Putamen (tissue), 1 donor: ENCODE data around the gene ACSL1.

Experiments
- DNase-seq: peaks from one replicate; pipeline ENCODE4 v3.0.0-alpha.2; 2016; ENCODE audit warnings: low spot score

ACSL1 gene, protein sequence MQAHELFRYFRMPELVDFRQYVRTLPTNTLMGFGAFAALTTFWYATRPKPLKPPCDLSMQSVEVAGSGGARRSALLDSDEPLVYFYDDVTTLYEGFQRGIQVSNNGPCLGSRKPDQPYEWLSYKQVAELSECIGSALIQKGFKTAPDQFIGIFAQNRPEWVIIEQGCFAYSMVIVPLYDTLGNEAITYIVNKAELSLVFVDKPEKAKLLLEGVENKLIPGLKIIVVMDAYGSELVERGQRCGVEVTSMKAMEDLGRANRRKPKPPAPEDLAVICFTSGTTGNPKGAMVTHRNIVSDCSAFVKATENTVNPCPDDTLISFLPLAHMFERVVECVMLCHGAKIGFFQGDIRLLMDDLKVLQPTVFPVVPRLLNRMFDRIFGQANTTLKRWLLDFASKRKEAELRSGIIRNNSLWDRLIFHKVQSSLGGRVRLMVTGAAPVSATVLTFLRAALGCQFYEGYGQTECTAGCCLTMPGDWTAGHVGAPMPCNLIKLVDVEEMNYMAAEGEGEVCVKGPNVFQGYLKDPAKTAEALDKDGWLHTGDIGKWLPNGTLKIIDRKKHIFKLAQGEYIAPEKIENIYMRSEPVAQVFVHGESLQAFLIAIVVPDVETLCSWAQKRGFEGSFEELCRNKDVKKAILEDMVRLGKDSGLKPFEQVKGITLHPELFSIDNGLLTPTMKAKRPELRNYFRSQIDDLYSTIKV

DNA sequence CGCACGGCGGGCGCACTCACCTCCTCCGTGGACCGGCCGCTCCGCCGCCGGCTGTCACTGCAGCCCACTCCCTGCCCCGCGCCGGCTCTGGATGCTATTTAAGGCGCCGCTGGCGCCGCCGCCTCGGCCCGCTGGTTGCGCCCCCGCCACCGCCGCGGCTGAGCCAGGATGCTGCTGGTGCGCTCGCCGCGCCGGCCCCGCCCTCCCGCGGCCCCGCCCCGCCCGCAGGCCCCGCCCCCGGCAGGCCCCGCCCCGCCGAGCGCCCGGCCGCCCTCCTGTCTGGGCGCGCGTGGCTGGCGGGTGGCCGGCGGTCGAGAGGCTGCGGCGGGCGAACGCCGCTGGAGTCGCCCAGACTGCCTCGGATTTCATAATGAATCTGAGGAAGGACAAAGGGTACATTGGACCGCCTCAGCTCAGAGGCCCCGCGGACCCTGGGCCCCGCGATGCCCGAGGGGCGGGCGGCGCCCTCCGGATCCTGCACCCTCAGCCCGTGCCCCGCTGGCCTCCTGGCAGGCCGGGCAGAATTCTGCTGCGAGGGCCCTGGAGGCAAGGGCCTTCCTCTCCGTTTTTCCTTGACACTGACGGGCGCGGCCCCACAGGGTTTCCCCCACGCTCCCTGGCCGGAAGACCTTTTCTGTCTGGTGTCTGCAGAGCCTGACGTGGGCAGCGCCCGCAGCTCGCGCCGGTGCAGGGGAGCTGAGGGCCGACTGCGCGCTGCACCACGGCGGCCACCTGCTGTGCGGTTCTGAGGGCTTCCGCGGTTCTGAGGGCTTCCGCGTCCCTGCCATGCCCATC, at the start of gene ACSL1:
Gene ACSL1, minus strand, starts transcription at position 73 of the 795 bp plus-strand sequence. CDS start 22,454 bp downstream, outside the sequence.
- peak; percentile 85 for DNase-seq

DNA sequence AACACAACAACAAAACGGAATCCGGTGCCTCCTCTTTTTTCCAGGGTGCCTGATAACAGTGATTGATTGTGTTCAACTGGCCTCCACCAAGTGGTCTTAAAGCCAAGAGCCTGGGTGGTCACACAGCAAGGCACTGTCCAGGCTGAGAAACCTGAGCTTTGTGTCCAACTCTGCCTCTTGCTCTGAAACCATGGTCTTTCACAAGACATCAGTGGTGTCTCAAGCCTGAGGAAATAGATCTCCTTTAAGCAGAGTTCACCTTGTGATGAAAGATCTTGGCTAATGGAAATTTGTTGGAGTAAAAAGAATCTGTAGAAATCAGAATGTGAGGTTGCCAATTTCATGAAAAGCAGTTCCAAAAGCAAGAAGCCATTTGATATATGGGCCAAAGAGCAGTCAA, 47.3 kb upstream of the ACSL1 start:
- DNase-seq = no peak

DNA sequence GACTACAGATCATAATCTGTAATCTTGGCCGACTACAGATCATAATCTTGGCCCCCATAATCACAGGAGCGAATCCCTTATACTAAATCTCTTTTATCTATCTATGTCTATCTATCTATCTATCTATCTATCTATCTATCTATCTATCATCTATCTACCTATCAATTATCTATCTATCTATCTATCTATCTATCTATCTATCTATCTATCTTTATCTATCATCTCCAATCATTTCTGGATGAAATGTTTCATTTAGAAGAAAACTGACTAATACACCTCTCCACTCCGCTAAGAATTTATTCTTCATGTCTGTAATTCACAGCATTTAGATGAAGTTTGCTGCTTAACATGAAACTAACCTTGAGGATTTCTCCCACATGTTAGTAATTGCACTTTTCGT, 45.0 kb upstream of the ACSL1 start:
- no peak for DNase-seq

DNA sequence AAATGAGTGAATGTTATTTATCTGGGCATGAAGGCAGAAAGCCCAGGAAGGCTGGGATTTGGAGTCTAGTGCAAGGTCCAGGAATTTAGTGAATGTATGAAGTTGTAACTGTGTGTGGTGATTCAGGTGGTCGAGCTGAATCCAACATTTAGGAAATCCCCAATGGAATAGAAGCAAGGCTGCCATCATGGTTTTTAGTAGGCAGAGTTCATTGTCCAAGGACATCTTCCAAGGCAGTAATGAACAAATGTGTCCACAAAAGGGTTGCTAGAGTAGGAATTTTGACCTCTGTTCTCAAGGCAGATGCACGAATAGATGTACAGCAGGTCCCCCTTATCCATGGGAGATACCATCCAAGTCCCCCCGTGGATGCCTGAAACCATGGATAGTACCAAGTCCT, 42.9 kb upstream of the ACSL1 start:
- DNase-seq = no peak

DNA sequence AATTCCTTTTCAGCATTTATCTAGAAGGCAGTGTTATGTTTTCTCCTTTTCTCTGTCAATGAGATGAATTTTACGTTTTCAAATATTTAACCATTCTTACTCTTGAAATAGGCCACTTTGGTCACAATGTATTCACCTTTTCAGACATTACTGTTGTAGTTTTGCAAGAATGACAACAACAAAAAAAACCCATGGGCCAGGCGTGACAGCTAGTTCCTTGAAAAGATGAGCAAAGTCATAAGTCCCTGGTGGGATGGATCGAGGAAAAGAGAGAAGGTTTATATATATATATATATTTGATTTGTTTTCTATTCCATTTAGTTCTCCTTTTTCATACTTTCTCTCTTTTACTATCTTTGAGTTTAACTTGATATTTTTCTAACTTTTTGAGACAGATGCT, 38.1 kb upstream of the ACSL1 start:
- DNase-seq = no peak

DNA sequence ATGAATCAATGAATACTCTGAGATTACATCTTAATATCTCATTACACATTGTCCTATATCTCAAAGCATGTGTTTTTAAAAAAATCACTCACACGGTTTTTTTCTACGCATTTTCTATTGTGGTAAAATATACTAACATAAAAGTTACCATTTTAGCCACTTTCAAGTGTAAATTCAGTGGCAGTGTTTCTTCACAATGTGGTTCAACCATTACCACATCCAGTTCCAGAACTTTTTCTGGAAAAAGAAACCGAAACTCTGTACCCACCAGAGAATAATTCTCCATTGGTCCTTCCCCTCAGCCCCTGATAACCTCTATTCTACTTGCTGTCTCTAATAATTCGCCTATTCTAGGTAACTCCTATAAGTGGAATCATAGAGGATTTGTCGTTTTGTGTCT, 35.3 kb upstream of the ACSL1 start:
- no peak for DNase-seq

DNA sequence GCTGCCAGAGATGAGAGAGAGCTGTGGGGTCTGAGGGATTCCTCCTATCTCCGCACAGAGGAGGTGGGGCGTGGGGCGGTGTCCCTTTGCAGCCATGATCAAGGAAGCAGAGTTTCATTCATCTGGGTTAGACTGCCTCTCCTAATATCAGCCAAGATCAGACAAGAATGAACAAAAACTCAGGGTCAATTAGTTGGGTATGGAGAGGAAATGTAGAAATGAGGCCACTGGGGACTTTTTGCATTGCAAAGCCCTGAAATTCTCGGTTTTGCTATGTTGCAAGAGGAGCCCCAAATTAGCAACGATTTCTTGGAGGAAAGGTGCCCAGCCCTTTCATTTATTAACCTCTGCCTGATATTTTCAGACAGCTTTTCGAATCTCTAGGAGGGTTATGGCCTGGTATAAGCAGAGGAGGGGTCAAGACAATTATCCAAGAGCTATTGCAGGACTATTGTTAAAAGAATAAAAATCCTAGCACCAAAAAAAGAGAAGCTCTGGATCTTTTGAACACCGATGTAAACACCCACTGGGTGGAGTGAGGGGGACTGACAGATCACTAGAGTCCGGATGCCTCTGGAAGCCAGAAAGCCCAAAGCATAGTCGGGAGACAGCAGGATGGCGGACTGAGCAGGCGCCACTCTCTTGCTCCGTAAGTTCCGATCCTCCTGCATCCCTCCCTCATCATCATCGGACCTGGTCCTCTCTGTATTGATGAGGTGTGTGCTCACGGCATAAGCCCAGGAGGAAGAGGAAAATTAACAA, 34.4 kb upstream of the ACSL1 start:
- no peak for DNase-seq

DNA sequence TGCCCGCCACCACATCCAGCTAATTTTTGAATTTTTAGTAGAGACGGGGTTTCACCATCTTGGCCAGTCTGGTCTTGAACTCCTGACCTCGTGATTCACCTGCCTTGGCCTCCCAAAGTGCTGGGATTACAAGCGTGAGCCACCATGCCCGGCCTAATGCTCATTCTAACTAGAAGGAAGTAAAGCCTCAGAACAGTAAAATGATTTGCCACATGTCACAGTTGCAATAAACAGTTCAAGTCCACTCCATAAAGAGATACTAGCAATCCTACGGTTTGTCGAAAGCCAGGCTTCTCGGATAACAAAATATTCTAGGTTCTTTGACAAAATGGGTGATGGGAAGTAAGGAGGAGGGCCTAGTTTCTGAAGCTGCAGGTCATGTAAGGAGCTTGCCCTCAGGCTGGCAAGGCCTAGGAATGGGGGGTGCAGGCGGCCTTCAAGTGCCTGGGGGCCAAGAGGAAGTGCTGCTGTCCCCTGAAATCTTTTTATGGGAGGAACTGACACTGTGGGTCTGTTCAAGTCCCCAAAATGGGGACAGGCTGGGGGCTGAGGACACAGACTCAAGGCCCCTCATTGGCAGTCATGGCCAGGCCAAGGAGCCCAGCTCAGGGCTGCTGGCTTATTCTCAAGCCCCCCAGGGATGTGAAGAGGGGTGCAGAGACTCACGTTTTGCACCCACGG, 31.8 kb upstream of the ACSL1 start:
- DNase-seq = no peak

DNA sequence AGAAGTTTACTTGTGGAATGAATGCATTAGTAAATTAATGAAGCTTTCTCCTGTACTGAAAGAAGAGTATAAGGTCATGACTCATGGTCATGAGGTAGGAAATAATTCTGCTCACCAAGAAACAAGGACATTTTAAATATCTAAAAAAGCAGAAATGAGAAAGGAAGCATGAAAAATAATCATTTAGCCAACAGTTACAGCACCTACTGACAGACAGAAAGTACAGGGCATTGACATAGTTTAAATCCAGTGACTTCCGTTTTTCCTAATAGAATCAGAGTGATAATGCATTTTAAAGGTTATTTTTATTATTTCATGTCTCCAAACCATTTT, 30.5 kb upstream of the ACSL1 start:
- no peak for DNase-seq

DNA sequence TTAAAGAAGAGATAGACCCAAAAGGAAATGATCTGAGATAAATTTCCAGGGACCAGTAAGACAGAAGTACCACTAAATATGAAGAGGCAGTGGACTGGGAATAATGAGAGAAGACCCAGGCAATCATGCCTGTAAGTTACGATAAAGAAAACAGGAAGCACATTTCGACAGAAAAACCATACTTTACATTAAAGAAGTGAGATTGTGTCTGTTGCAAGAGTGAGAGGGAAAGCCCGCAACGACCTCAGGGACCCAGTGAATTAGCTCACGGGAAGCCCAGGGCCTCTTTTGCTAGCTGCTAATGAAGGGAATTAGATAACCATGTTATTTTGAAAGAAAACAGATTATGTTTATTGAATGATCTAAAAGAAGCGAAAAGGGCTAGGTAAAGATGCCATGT, 28.9 kb upstream of the ACSL1 start:
- DNase-seq = no peak

DNA sequence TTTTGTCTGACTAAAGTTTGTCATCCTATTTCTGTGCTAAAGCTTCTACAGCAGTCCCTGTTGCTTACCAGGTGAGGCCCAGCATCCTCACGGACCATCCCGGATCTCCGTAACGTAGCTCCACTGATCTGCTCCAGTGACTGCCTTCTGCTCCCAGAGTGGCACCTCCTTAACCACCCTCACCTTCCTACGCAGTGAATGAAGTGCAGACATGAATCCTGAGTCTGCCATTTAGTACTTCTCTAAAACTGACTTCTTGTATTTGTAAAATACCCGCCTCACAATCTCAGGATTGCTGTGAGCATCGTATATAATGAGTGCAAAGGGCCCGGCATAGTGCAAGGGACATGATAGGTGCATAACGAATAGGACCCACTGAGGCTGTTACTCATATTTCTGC, 27.7 kb upstream of the ACSL1 start:
- DNase-seq = no peak

DNA sequence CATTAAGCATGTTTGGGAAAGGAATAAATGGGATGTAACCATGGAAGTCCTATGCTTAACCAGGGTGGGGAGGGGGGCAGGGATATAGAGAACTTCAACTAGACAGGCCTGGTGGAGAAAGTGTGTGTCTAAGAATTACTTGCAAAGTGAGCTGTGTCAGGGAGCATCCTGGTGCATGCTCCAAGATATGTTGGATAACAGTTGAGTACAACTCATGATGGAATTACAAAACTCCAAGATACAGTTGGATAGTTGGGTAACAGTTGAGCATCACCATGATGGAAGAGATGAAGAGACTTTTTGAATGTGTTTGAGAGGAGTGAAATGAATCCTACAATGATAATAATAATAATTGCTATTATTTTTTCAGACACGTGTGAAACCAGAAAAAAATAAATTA, 26.1 kb upstream of the ACSL1 start:
- DNase-seq = no peak

DNA sequence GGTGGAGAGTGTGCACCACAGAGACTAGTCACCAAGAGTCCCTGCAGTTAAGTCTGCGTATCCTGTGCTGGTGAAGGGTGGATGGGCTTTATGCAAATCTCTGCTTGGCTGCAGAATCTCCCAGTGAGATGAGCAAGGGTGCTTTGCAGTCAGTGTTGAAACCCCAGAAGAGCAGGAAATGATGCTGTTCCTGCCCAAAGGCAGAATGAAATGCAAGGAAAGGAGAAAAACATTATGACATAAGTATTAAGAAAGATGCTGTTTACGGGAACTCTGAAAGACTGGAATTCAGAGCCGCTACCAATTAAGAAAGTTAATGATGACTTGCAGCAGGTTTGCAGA, 25.4 kb upstream of the ACSL1 start:
- DNase-seq = no peak

DNA sequence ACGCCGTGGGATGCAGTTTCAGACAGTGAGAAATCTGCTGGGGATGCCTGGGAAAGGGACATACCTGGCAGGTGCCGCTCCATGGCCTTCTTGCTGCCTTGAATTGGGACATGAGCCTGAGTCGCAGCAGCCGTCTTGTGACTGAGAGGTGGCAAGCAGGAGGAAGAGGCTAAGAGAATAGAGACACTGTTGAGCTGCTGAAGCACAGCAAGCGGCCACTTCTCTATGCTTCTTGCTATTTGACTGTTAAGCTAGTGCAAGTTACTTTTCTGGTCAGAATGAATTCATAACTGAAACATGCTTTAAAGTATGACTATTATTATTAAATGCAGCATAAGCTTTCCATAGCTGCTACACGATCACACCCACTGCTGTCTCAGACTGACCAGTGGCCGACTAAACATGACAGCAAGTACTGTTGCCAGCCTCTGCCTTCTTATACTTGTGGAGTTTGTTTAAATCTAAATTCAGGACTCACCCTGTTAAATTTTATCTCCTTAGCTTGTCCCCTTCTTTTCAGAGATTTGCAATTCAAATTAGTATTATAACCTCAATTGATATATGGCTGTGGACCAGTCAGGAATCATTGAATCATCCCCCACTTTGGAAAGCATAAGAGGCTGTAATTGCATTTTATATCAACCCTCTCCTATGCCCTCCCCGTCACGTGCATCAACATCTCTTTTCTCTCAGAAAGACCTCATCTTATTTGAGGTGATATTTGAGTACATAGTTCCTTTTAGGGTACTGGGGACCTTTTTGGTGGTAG, 24.8 kb upstream of the ACSL1 start:
- no peak for DNase-seq

DNA sequence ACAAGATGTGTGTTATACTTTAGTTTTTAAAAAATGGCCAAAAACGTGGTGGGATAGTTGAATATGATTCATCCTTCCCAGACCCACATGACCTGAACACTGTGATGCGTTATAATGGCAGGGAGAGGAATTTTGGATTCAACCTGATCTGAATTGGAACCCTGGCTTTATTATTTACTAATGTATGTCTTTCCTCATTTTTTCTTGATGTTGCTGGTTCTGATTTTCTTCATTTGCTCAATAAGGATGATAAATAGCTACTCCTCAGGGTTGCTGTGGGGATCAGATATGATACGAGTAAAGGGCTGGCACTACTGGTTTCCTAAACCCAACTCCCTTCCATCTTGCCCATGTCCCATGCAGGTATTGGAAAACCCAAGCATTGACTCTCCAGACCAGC, 24.2 kb upstream of the ACSL1 start:
- DNase-seq = no peak

DNA sequence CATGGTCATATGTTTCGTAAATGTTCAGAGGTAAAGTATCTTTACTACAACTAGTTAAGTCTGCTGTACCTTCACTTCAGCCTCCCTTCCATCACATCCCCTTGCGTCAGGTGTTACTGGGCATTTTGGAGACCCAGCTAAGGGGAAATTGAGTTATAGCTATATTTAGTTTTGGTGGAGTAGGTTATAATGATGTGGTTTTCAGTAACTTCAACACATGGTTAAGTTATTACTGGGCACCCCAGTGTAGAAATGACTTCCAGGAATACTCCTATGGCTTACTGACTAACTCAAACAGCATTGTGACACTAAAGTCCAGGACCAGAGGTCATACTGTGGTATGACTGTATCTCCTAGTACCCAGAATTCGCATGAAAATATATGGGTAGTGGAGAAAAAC, 23.4 kb upstream of the ACSL1 start:
- no peak for DNase-seq

DNA sequence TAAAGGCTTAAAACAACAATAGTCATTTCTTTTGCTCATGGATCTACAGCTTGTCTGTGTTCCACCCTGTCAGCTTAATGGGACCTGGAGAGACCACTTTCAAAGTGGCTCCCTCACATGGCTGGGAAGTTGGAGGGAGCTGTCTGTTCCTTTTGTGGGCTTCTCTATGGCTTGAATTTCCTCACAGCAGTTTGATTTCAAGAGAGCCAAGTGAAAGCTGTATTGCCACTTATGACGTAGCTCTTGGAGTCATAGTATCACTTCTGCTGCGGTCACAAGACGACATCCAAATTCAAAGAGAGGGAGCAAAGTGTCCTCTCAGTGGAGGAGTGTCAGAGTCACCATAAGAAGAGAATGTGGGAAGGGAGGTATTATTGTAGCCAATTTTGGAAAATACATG, 22.7 kb upstream of the ACSL1 start:
- no peak for DNase-seq

DNA sequence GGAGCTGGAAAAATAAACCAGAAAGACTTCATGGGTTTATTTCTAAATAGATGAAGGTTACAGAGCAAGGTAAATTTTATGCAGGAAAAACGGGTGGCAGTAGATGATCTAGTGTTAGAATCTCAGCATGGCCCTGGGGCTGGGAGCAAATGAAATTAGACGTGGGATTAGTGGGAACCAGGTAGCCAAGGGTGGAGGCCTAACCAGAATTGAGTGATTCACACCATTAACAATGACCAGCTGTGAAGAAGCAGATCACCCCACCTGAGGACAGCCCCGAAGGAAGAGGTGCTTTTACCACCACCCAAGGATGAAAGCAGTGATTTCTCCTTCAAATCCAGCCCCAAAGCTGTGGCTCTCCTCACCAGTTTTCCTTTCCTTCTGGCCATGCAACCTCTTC, 20.8 kb upstream of the ACSL1 start:
- no peak for DNase-seq

DNA sequence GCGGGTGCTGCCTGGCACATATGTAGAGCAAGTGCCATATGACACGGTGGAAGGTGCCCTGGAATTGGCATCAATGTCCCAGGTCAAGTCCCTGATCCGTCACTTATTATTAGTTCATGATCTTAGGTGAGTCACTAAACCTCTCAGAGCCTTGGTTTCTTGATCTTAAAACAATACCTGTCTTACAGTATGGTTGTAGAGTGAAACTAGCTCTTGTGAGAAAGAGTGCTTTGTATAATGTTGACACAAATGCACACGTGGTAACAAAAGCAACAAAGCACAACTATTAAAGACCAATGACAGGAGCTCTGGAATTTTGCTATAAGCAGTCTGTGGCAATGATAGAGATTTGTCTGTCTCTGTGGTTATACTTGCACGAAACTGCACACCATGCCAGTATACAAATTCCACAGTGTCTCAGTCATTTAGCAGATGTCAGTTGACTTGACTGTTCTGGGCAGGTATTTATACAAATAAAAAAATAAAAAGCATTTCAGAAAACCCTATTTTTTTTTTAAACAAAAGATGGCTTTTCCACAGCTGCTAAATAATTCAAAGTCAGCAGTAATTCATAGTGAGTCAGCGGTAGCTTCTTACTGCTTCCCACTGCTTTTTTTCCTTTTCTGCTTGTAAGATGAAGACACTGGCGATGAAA, 19.7 kb upstream of the ACSL1 start:
- DNase-seq = no peak

DNA sequence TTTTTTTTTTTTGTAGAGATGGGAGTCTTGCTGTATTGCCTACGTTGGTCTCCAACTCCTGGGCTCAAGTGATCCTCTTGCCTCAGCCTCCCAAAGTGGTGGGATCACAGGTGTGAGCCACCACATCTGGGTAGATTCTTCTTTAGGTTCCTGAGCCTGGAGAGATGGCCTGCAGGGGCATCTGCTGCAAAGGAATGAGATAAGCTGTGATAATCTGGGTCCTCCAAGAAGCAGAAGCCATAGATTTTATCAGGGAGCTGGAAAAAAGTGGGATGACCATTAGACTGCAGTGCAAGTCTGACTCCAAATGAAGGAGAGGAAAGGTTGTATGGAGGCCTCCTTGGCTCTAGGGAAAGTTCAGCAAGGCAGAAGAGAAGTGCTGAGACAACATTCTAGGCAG, 19.0 kb upstream of the ACSL1 start:
- no peak for DNase-seq
